Karpas-422 (cell line): ENCODE measurements around the gene CSMD2. TPM values are rescaled to one million over a fixed set of nuclear protein-coding genes. Genes with fewer than 3 reads are reported as not detected.

ENCODE experiments used
- DNase-seq: peaks from one replicate; pipeline ENCODE4 v3.0.0-alpha.2; 2015
- H2AFZ ChIP-seq: fragments of 200-600 bp; sonication (generic); 2 replicates; pipeline ENCODE4 v1.6.1; 2014; ENCODE audit warnings: antibody characterized with exemption, low read length, mixed read lengths
- H3K27ac ChIP-seq: fragments of 200-600 bp; sonication (generic); 2 replicates; pipeline ENCODE4 v1.5.1; 2014; ENCODE audit warnings: mild to moderate bottlenecking, low read length, moderate library complexity
- H3K27me3 ChIP-seq: fragments of 200-600 bp; sonication (generic); 2 replicates; pipeline ENCODE4 v1.6.1; 2014; ENCODE audit warnings: low read length, mixed read lengths
- H3K36me3 ChIP-seq: fragments of 200-600 bp; sonication (generic); 2 replicates; pipeline ENCODE4 v1.6.1; 2014; ENCODE audit warnings: low read length, mixed read lengths; ENCODE audit not compliant: insufficient read depth
- H3K4me1 ChIP-seq: fragments of 200-600 bp; sonication (generic); 2 replicates; pipeline ENCODE4 v1.6.1; 2014; ENCODE audit warnings: mild to moderate bottlenecking, low read length, mixed read lengths
- H3K4me2 ChIP-seq: fragments of 200-600 bp; sonication (generic); 2 replicates; pipeline ENCODE4 v1.6.1; 2014; ENCODE audit warnings: low read length, low read depth, mild to moderate bottlenecking; ENCODE audit not compliant: poor library complexity, severe bottlenecking
- H3K4me3 ChIP-seq: fragments of 200-600 bp; sonication (generic); 2 replicates; pipeline ENCODE4 v1.5.1; 2014; ENCODE audit warnings: mild to moderate bottlenecking, antibody characterized with exemption, low read length, mixed read lengths
- H3K79me2 ChIP-seq: fragments of 200-600 bp; sonication (generic); 2 replicates; pipeline ENCODE4 v1.6.1; 2014; ENCODE audit warnings: mild to moderate bottlenecking, low read length, mixed read lengths
- H3K9ac ChIP-seq: fragments of 200-600 bp; sonication (generic); 2 replicates; pipeline ENCODE4 v1.6.0; 2014; ENCODE audit warnings: low read length
- H3K9me2 ChIP-seq: fragments of 200-600 bp; sonication (generic), shearing (Covaris generic); replicated peaks from 2 replicates; pipeline ENCODE4 v1.6.0; 2014; ENCODE audit warnings: mild to moderate bottlenecking, low read length, moderate library complexity; ENCODE audit not compliant: insufficient read depth
- H3K9me3 ChIP-seq: fragments of 300-700, 200-600 bp; sonication (generic); 2 replicates; pipeline ENCODE4 v1.6.1; 2014; ENCODE audit warnings: low read length, mixed read lengths
- H4K20me1 ChIP-seq: fragments of 200-600 bp; sonication (generic); 2 replicates; pipeline ENCODE4 v1.6.1; 2014; ENCODE audit warnings: mild to moderate bottlenecking, antibody characterized with exemption, low read length, low read depth; ENCODE audit not compliant: insufficient read depth
- total RNA-seq: library from RNA; depleted of rRNA; stranded (reverse); fragments of >200 nt; shearing (Covaris generic); gene quantifications from 2 replicates; pipeline ENCODE4 v1.2.3, GENCODE V29; 2014; ENCODE audit warnings: low replicate concordance

CSMD2 gene
- total RNA-seq, 1 experiment from 2014 or later, result 0.19 TPM

GRCh38 chr1:34065498-34065897 is 99.5 kb downstream of the CSMD2 start:
- no peak overlapping the region for H3K4me2 ChIP-seq
- no peaks in the 10 kb centered on the region for H3K36me3 ChIP-seq
- H3K9me2 ChIP-seq, result no peaks in the 10 kb centered on the region
- DNase-seq, result no peak
- no peaks in the 10 kb centered on the region for H3K9me3 ChIP-seq
- H3K79me2 ChIP-seq, result no peaks in the 10 kb centered on the region
- no peak overlapping the region for H3K27ac ChIP-seq
- no peak overlapping the region for H3K9ac ChIP-seq
- no peak overlapping the region for H3K4me3 ChIP-seq
- no peaks in the 10 kb centered on the region for H3K27me3 ChIP-seq
- H2AFZ ChIP-seq, result no peak overlapping the region
- no peaks in the 10 kb centered on the region for H4K20me1 ChIP-seq
- H3K4me1 ChIP-seq, result no peaks in the 10 kb centered on the region

GRCh38 chr1:34060901-34061415 is 104.1 kb downstream of the CSMD2 start:
- Histone ChIP-seq H3K4me1 (no peaks in the 10 kb centered on the region), H3K36me3 (no peaks in the 10 kb centered on the region), H3K9me2 (no peaks in the 10 kb centered on the region), H3K4me2 (no peak overlapping the region), H3K4me3 (no peak overlapping the region), H4K20me1 (no peaks in the 10 kb centered on the region), H2AFZ (no peak overlapping the region), H3K27ac (no peak overlapping the region), H3K9ac (no peak overlapping the region), H3K27me3 (no peaks in the 10 kb centered on the region), H3K79me2 (no peaks in the 10 kb centered on the region), H3K9me3 (no peaks in the 10 kb centered on the region)
- DNase-seq, result no peak

DNA sequence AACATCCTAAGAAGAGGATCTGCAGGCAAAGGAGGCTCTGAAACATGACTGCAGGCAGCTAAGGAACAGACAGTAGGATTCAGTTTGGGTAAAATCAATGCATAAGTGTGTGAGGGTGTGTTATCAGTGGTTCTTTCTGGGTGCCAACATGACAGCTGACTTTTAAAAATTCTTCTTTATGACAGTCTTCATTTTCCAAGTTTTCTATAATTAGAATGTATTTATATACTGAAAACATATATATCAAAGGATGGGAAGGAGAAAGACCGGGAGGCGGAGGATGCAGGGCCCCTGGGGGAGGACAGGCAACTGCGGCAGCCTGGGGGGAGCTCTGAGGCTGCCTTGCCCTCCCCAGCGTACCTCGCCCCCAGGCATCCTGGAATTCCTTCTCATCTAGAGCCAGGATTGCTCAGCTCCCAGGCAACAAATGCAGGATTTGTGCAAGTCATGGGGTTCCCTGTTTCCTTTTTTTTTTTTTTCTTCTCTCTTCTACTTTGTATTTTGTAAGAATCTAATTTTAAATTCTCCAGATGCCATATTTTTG is 104.8 kb downstream of the CSMD2 start:
- Histone ChIP-seq H3K4me3 (no peak overlapping the region), H3K27me3 (no peaks in the 10 kb centered on the region), H3K36me3 (no peaks in the 10 kb centered on the region), H3K9me2 (no peaks in the 10 kb centered on the region), H3K27ac (no peak overlapping the region), H3K4me2 (no peak overlapping the region), H3K9ac (no peak overlapping the region), H3K4me1 (no peaks in the 10 kb centered on the region), H3K79me2 (no peaks in the 10 kb centered on the region), H2AFZ (no peak overlapping the region), H3K9me3 (no peaks in the 10 kb centered on the region), H4K20me1 (no peaks in the 10 kb centered on the region)
- DNase-seq, result no peak

GRCh38 chr1:34057347-34058130 is 107.5 kb downstream of the CSMD2 start:
- Histone ChIP-seq H2AFZ (no peak overlapping the region), H3K9ac (no peak overlapping the region), H3K4me2 (no peak overlapping the region), H3K36me3 (no peaks in the 10 kb centered on the region), H3K9me2 (no peaks in the 10 kb centered on the region), H3K27me3 (no peaks in the 10 kb centered on the region), H4K20me1 (no peaks in the 10 kb centered on the region), H3K79me2 (no peaks in the 10 kb centered on the region), H3K4me3 (no peak overlapping the region), H3K9me3 (no peaks in the 10 kb centered on the region), H3K4me1 (no peaks in the 10 kb centered on the region), H3K27ac (no peak overlapping the region)
- no peak for DNase-seq

- no peaks in the 10 kb centered on the region for H4K20me1 ChIP-seq
- no peaks in the 10 kb centered on the region for H3K9me2 ChIP-seq
- no peak overlapping the region for H3K4me3 ChIP-seq
- H3K4me1 ChIP-seq, result no peaks in the 10 kb centered on the region
- no peak for DNase-seq
- H3K36me3 ChIP-seq, result no peaks in the 10 kb centered on the region
- H3K9ac ChIP-seq, result no peak overlapping the region
- H3K9me3 ChIP-seq, result no peaks in the 10 kb centered on the region
- H3K27ac ChIP-seq, result no peak overlapping the region
- H3K27me3 ChIP-seq, result no peaks in the 10 kb centered on the region
- H3K4me2 ChIP-seq, result no peak overlapping the region
- H3K79me2 ChIP-seq, result no peaks in the 10 kb centered on the region
- H2AFZ ChIP-seq, result no peak overlapping the region
Observed at GRCh38 chr1:34055818-34056217, 109.2 kb downstream of the CSMD2 start.

DNA sequence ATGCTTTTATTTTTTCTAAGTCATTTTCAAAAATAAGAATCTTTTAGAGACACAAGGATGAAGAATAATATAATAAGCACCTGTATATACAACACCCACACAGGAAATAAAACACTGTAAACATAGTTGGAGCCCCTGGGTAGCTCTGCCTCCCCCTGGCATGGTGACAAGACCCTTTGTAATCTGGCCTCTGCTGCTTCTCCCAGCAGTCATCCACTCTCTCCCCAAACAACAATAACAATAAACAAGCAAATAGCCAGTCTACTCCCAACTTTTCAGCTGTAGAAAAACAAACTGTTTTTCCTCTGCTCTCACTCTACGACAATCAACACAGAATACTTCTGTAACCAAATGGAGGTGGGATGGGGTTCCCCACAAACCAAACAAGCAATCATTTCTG is 110.1 kb downstream of the CSMD2 start:
- Histone ChIP-seq H4K20me1 (no peaks in the 10 kb centered on the region), H3K9me3 (no peaks in the 10 kb centered on the region), H3K79me2 (no peaks in the 10 kb centered on the region), H3K4me2 (no peak overlapping the region), H3K9me2 (no peaks in the 10 kb centered on the region), H3K27ac (no peak overlapping the region), H3K9ac (no peak overlapping the region), H3K27me3 (no peaks in the 10 kb centered on the region), H2AFZ (no peak overlapping the region), H3K4me3 (no peak overlapping the region), H3K4me1 (no peaks in the 10 kb centered on the region), H3K36me3 (no peaks in the 10 kb centered on the region)
- DNase-seq, result no peak

DNA sequence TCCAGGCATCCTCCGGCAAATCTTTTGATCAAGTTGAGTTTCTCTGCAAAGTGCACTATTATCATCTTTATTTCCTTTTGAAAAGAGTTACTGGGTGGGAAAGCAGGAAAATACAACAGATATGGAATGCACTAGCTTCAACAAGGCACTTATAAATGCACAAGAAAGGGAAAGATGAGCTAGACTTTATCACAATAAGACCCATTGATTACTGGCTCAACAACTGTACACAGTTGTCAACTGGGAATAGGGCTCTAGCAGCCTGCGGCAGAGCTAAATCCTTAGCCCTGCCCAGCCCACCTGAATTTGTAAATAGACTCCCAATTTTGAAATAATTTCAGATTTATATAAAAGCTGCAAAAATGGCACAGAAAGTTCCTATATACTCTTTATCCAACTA is 111.4 kb downstream of the CSMD2 start:
- no peaks in the 10 kb centered on the region for H3K9me3 ChIP-seq
- no peaks in the 10 kb centered on the region for H3K4me1 ChIP-seq
- no peaks in the 10 kb centered on the region for H4K20me1 ChIP-seq
- no peak overlapping the region for H3K4me2 ChIP-seq
- H3K27me3 ChIP-seq, result no peaks in the 10 kb centered on the region
- no peaks in the 10 kb centered on the region for H3K9me2 ChIP-seq
- H3K9ac ChIP-seq, result no peak overlapping the region
- no peak for DNase-seq
- no peaks in the 10 kb centered on the region for H3K79me2 ChIP-seq
- no peaks in the 10 kb centered on the region for H3K36me3 ChIP-seq
- no peak overlapping the region for H3K27ac ChIP-seq
- H3K4me3 ChIP-seq, result no peak overlapping the region
- H2AFZ ChIP-seq, result no peak overlapping the region

GRCh38 chr1:34052565-34052964 is 112.5 kb downstream of the CSMD2 start:
- H3K36me3 ChIP-seq, result no peaks in the 10 kb centered on the region

More at GRCh38 chr1:34052565-34052964, 112.5 kb downstream of the CSMD2 start:
- no peaks in the 10 kb centered on the region for H3K9me3 ChIP-seq
- H3K9me2 ChIP-seq, result no peaks in the 10 kb centered on the region
- no peak for DNase-seq
- H3K79me2 ChIP-seq, result no peaks in the 10 kb centered on the region
- no peak overlapping the region for H3K9ac ChIP-seq
- no peak overlapping the region for H2AFZ ChIP-seq
- H3K4me1 ChIP-seq, result no peaks in the 10 kb centered on the region
- no peak overlapping the region for H3K4me2 ChIP-seq
- no peak overlapping the region for H3K27ac ChIP-seq
- no peak overlapping the region for H3K4me3 ChIP-seq
- H3K27me3 ChIP-seq, result no peaks in the 10 kb centered on the region
- H4K20me1 ChIP-seq, result no peaks in the 10 kb centered on the region
